GM12878 (cell line): ENCODE measurements around the gene NUDT16. TPM values are rescaled to one million over a fixed set of nuclear protein-coding genes. Genes with fewer than 3 reads are reported as not detected.

Experiments used
- ATAC-seq: fragments of 200-7000 bp; cut with Tn5 transposase; 3 replicates; pipeline ENCODE4 v1.9.1; 2020; ENCODE audit warnings: mild to moderate bottlenecking, moderate library complexity
- BruUV-seq: library from RNA; stranded (reverse); fragments of 400-500 nt; replicated peaks from 2 replicates; lab custom pipeline; 2021; lab: Mats Ljungman, UMichigan
- CTCF ChIA-PET: fragments of 300-600 bp; sonication (Branson Sonifier 250); formaldehyde crosslinking; extraction: SDS; loops from one replicate; lab custom pipeline; 2021; ENCODE audit warnings: inconsistent platforms; lab: Yijun Ruan, JAX
- POLR2A ChIA-PET: fragments of 350-600 bp; formaldehyde crosslinking; extraction: SDS; loops from one replicate; lab custom pipeline; 2021; ENCODE audit warnings: inconsistent platforms; lab: Charles Lee
- RAD21 ChIA-PET: fragments of 300-600 bp; sonication (Branson Sonifier 250); formaldehyde crosslinking; loops from one replicate; lab custom pipeline; 2023; ENCODE audit warnings: antibody characterized with exemption; ENCODE audit not compliant: unreplicated experiment; lab: Charles Lee
- SMC1A ChIA-PET: fragments of 300-600 bp; sonication (Branson Sonifier 250); formaldehyde crosslinking; loops from one replicate; lab custom pipeline; 2023; ENCODE audit not compliant: unreplicated experiment, uncharacterized antibody; lab: Charles Lee
- DNase-seq: peaks from one replicate; pipeline ENCODE4 v3.0.0-alpha.2; 2011; ENCODE audit warnings: low read depth, low spot score
- FAIRE-seq: peaks from 3 replicates; lab custom pipeline; 2011; peaks lifted over from hg19 to GRCh38; lab: Jason Lieb, UNC
- H2AFZ ChIP-seq: 2 replicates; pipeline ENCODE4 v1.6.0; 2011; ENCODE audit warnings: low read depth, low read length, control low read depth; ENCODE audit not compliant: control insufficient read depth
- H3K27ac ChIP-seq: 2 replicates; pipeline ENCODE4 v1.5.1; 2011; ENCODE audit warnings: control low read depth; ENCODE audit not compliant: control insufficient read depth, insufficient read depth
- H3K27me3 ChIP-seq, 2 experiments: replicated peaks in 1 of 2; 2 replicates each; pipeline versions ENCODE4 v1.6.0 to v1.6.1; 2011; ENCODE audit warnings: low read length in 1 of 2; ENCODE audit not compliant: control insufficient read depth in 2 of 2, insufficient read depth in 2 of 2
- H3K36me3 ChIP-seq, 2 experiments: 2 replicates each; pipeline ENCODE4 v1.5.1; 2011; ENCODE audit warnings: low read length in 1 of 2; ENCODE audit not compliant: control insufficient read depth in 2 of 2, insufficient read depth in 2 of 2
- H3K4me1 ChIP-seq: 2 replicates; pipeline ENCODE4 v1.6.1; 2011; ENCODE audit warnings: mild to moderate bottlenecking, low read length, moderate library complexity, mixed read lengths; ENCODE audit not compliant: control insufficient read depth, insufficient read depth
- H3K4me2 ChIP-seq: 2 replicates; pipeline ENCODE4 v1.6.0; 2011; ENCODE audit warnings: control low read depth; ENCODE audit not compliant: control insufficient read depth, insufficient read depth
- H3K4me3 ChIP-seq: fragments of 200-600 bp; sonication (generic); 2 replicates; pipeline ENCODE4 v1.5.1; 2016
- H3K79me2 ChIP-seq: 2 replicates; pipeline ENCODE4 v1.6.0; 2011; ENCODE audit warnings: low read length; ENCODE audit not compliant: control insufficient read depth, insufficient read depth
- H3K9ac ChIP-seq: 2 replicates; pipeline ENCODE4 v1.8.0; 2011; ENCODE audit warnings: low read length, control low read depth, mixed read lengths; ENCODE audit not compliant: control insufficient read depth, insufficient read depth
- H3K9me3 ChIP-seq: replicated peaks from 3 replicates; pipeline ENCODE4 v1.5.1; 2011; ENCODE audit warnings: mild to moderate bottlenecking, low read length; ENCODE audit not compliant: control insufficient read depth, insufficient read depth
- H4K20me1 ChIP-seq: 2 replicates; pipeline ENCODE4 v1.6.0; 2011; ENCODE audit not compliant: control insufficient read depth, insufficient read depth
- RUNX3 ChIP-seq: IDR thresholded peaks from 2 replicates; pipeline ENCODE4 v1.6.1; 2012; ENCODE audit warnings: low read length, inconsistent platforms
- WGBS: methylation state at CpG from one replicate; pipeline ENCODE4 v1.1.6; 2016; ENCODE audit warnings: low lambda C conversion rate; ENCODE audit not compliant: insufficient replicate concordance, insufficient coverage; ENCODE audit errors: missing lambda C conversion rate; 5-methylcytosine and 5-hydroxymethylcytosine counted together
- in situ Hi-C: fragments of 300-500 bp; cut with MboI; formaldehyde crosslinking; loops from 9 replicates; pipeline ENCODE4 v1.14.3; 2018; ENCODE audit warnings: mixed read lengths
- intact Hi-C: fragments of 100-400 bp; cut with micrococcal nuclease; formaldehyde crosslinking; loops from one replicate; pipeline ENCODE4 v1.14.2; 2022; ENCODE audit not compliant: unreplicated experiment
- polyA plus RNA-seq, 11 experiments: library from polyadenylated mRNA; depleted of rRNA in 4 of 11; unstranded in 6 of 11; stranded (reverse) in 5 of 11; fragments of >200 nt; fragmentation: Nextera tagmentation in 4 of 11; fragmentation: Illumina TruSeq in 1 of 11; extraction: Ambion mirVana in 4 of 11; extraction: Trizol in 1 of 11; gene quantifications; 1 replicate in 1 of 11; 2 replicates in 10 of 11; pipeline versions ENCODE4 v1.2.1 to v1.2.3, GENCODE V29; 2011 to 2016; ENCODE audit warnings: inconsistent platforms in 2 of 11, missing spikeins in 2 of 11, low read depth in 1 of 11
- total RNA-seq, 4 experiments: library from RNA; depleted of rRNA in 3 of 4; stranded (reverse); fragments of >200 nt in 3 of 4; fragmentation: Illumina TruSeq in 1 of 4; extraction: Trizol in 1 of 4; gene quantifications; 2 replicates each; pipeline versions ENCODE4 v1.2.1 to v1.2.3, GENCODE V29; 2013 to 2021
- TF ChIP-seq, protein P1 (sequence below): IDR thresholded peaks from 2 replicates; pipeline ENCODE4 v1.6.1; 2012; ENCODE audit warnings: mild to moderate bottlenecking, low read depth, low read length

Gene NUDT16
- total and polyA plus RNA-seq, 10 of the 15 experiments (the other 5 are each of a cell fraction or from before 2014, with no cell fraction given): 1.4 to 16.6 (median 10.4) TPM

DNA sequence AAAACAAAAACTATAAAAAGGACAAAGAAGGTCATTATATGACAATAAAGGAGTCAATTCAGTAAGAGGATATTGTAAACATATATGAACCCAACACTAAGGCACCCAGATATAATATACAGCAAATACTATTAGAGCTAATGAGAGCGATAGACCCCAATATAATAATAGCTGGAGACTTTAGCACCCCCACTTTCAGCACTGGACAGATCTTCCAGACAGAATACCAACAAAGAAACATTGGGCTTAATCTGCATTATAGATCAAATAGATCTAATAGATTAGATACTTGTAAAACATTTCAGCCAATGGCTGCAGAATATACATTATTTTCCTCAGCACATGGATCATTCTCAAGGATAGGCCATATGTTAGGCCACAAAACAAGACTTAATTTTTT is 53.4 kb downstream of the NUDT16 start:
- POLR2A ChIA-PET: no interaction called here
- H3K9ac ChIP-seq: no peak overlapping the region
- in situ Hi-C loops: no loop called here
- no peaks in the 10 kb centered on the region for H4K20me1 ChIP-seq
- ATAC-seq: no peak
- BruUV-seq: no TSS peak
- 86% methylated on average over 1 of the region's 1 CpG for WGBS
- no peaks in the 10 kb centered on the region for H3K79me2 ChIP-seq
- no peak overlapping the region for H2AFZ ChIP-seq
- H3K4me1 ChIP-seq: no peaks in the 10 kb centered on the region
- no peaks in the 10 kb centered on the region for H3K36me3 ChIP-seq
- SMC1A ChIA-PET: no interaction called here
- TF ChIP-seq, protein P1, sequence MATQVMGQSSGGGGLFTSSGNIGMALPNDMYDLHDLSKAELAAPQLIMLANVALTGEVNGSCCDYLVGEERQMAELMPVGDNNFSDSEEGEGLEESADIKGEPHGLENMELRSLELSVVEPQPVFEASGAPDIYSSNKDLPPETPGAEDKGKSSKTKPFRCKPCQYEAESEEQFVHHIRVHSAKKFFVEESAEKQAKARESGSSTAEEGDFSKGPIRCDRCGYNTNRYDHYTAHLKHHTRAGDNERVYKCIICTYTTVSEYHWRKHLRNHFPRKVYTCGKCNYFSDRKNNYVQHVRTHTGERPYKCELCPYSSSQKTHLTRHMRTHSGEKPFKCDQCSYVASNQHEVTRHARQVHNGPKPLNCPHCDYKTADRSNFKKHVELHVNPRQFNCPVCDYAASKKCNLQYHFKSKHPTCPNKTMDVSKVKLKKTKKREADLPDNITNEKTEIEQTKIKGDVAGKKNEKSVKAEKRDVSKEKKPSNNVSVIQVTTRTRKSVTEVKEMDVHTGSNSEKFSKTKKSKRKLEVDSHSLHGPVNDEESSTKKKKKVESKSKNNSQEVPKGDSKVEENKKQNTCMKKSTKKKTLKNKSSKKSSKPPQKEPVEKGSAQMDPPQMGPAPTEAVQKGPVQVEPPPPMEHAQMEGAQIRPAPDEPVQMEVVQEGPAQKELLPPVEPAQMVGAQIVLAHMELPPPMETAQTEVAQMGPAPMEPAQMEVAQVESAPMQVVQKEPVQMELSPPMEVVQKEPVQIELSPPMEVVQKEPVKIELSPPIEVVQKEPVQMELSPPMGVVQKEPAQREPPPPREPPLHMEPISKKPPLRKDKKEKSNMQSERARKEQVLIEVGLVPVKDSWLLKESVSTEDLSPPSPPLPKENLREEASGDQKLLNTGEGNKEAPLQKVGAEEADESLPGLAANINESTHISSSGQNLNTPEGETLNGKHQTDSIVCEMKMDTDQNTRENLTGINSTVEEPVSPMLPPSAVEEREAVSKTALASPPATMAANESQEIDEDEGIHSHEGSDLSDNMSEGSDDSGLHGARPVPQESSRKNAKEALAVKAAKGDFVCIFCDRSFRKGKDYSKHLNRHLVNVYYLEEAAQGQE: peak; percentile 22; the same call in 1 of the 2 replicates
- TF ChIP-seq RUNX3: no peak
- H3K4me2 ChIP-seq: no peak overlapping the region
- H3K9me3 ChIP-seq: no peaks in the 10 kb centered on the region
- RAD21 ChIA-PET: no interaction called here
- no peak for FAIRE-seq
- no peak overlapping the region for H3K4me3 ChIP-seq
- CTCF ChIA-PET: no interaction called here
- H3K27me3 ChIP-seq: no peaks in the 10 kb centered on the region
- DNase-seq: no peak
- intact Hi-C loops: no loop called here
- H3K27ac ChIP-seq: no peak overlapping the region

Other genes starting within 250 kb of the NUDT16 start
- 193 and 201 TPM in 2 replicates for gene MRPL3, start 121.2 kb downstream of the NUDT16 start, total RNA-seq (2014; rRNA removed)
- 197 and 203 TPM in 2 replicates for gene MRPL3, start 121.2 kb downstream of the NUDT16 start, total RNA-seq (2014; rRNA removed; fragmentation: Illumina TruSeq; extraction: Trizol)
- 127 and 129 TPM in 2 replicates for gene MRPL3, start 121.2 kb downstream of the NUDT16 start, total RNA-seq (2021)
- 237 and 308 TPM in 2 replicates for gene MRPL3, start 121.2 kb downstream of the NUDT16 start, polyA plus RNA-seq (2011; rRNA removed)
- 307 and 353 TPM in 2 replicates for gene MRPL3, start 121.2 kb downstream of the NUDT16 start, polyA plus RNA-seq (2014; fragmentation: Illumina TruSeq; extraction: Trizol)
- gene MRPL3, start 121.2 kb downstream of the NUDT16 start, polyA plus RNA-seq (2014; fragmentation: Nextera tagmentation; extraction: Ambion mirVana): 100 to 1,000 TPM in 1 of 2 experiments, 10 to 100 TPM in 1; 91.6 to 107 TPM
- gene MRPL3, start 121.2 kb downstream of the NUDT16 start, polyA plus RNA-seq (2014; rRNA removed): 158 and 164 TPM in 2 replicates
- gene MRPL3, start 121.2 kb downstream of the NUDT16 start, polyA plus RNA-seq (2016; fragmentation: Nextera tagmentation; extraction: Ambion mirVana): 100 to 1,000 TPM; 248 to 249 TPM